IMR-90 (cell line): ENCODE results near the gene NKG7. TPM values are rescaled to one million over a fixed set of nuclear protein-coding genes. Genes with fewer than 3 reads are reported as not detected.

ENCODE experiments used
- ATAC-seq: fragments of 200-7000 bp; cut with Tn5 transposase; 2 replicates; pipeline ENCODE4 v1.9.1; 2020; ENCODE audit warnings: low read depth, mild to moderate bottlenecking, moderate library complexity
- BruUV-seq: library from RNA; stranded (reverse); fragments of 400-500 nt; replicated peaks from 2 replicates; lab custom pipeline; 2021; lab: Mats Ljungman, UMichigan
- CTCF ChIA-PET: fragments of 300-600 bp; formaldehyde crosslinking; extraction: SDS; loops from one replicate; lab custom pipeline; 2021; ENCODE audit warnings: antibody characterized with exemption; lab: Yijun Ruan, JAX
- POLR2A ChIA-PET: fragments of 300-600 bp; sonication (Branson Sonifier 250); formaldehyde crosslinking; loops from one replicate; lab custom pipeline; 2022; ENCODE audit warnings: antibody characterized with exemption; ENCODE audit not compliant: unreplicated experiment; lab: Charles Lee
- DNase-seq: peaks from one replicate; pipeline ENCODE4 v3.0.0; 2013
- H2AFZ ChIP-seq: replicated peaks from 2 replicates; pipeline ENCODE3; 2013; ENCODE audit warnings: low read length, mild to moderate bottlenecking; ENCODE audit not compliant: poor library complexity
- H2AK5ac ChIP-seq: 2 replicates; pipeline ENCODE4 v1.6.1; 2013; ENCODE audit warnings: low read depth, low read length, inconsistent platforms
- H2AK9ac ChIP-seq: replicated peaks from 2 replicates; pipeline ENCODE3; 2013; ENCODE audit warnings: mild to moderate bottlenecking, low read depth, low read length, moderate library complexity; ENCODE audit not compliant: poor library complexity
- H2BK120ac ChIP-seq: 2 replicates; pipeline ENCODE4 v1.6.1; 2013; ENCODE audit warnings: low read depth, low read length, inconsistent platforms
- H2BK15ac ChIP-seq: 3 replicates; pipeline ENCODE4 v1.6.1; 2013; ENCODE audit warnings: low read depth, low read length, inconsistent platforms
- H2BK20ac ChIP-seq: 2 replicates; pipeline ENCODE4 v1.6.1; 2013; ENCODE audit warnings: low read depth, mild to moderate bottlenecking, inconsistent platforms, low read length, moderate library complexity
- H2BK5ac ChIP-seq: 2 replicates; pipeline ENCODE4 v1.6.1; 2013; ENCODE audit warnings: mild to moderate bottlenecking, low read depth, low read length, inconsistent platforms; ENCODE audit not compliant: poor library complexity, severe bottlenecking
- H3K14ac ChIP-seq: replicated peaks from 2 replicates; pipeline ENCODE4 v1.6.1; 2013; ENCODE audit warnings: low read depth, low read length, inconsistent platforms
- H3K18ac ChIP-seq: 2 replicates; pipeline ENCODE4 v1.6.1; 2013; ENCODE audit warnings: low read depth, low read length, control low read depth
- H3K23ac ChIP-seq: 2 replicates; pipeline ENCODE4 v1.6.1; 2013; ENCODE audit warnings: low read depth, low read length, inconsistent platforms
- H3K27ac ChIP-seq: 2 replicates; pipeline ENCODE4 v1.5.1; 2013; ENCODE audit warnings: mild to moderate bottlenecking, control low read depth, low read length; ENCODE audit not compliant: insufficient read depth
- H3K27me3 ChIP-seq: 2 replicates; pipeline ENCODE4 v1.6.1; 2013; ENCODE audit warnings: low read length; ENCODE audit not compliant: control insufficient read depth, insufficient read depth
- H3K36me3 ChIP-seq: 2 replicates; pipeline ENCODE4 v1.6.1; 2013; ENCODE audit warnings: low read length, mixed read lengths; ENCODE audit not compliant: control insufficient read depth, insufficient read depth
- H3K4ac ChIP-seq: 2 replicates; pipeline ENCODE4 v1.6.1; 2013; ENCODE audit warnings: low read depth, low read length, inconsistent platforms
- H3K4me1 ChIP-seq: 2 replicates; pipeline ENCODE4 v1.6.1; 2013; ENCODE audit warnings: low read length, mixed read lengths; ENCODE audit not compliant: control insufficient read depth, insufficient read depth
- H3K4me2 ChIP-seq: 2 replicates; pipeline ENCODE4 v1.6.1; 2013; ENCODE audit warnings: low read depth, mild to moderate bottlenecking, control low read depth, low read length, moderate library complexity
- H3K4me3 ChIP-seq: 2 replicates; pipeline ENCODE4 v1.5.1; 2013; ENCODE audit warnings: low read depth, mild to moderate bottlenecking, control low read depth, low read length, moderate library complexity; ENCODE audit not compliant: insufficient read depth
- H3K56ac ChIP-seq: 2 replicates; pipeline ENCODE4 v1.6.1; 2013; ENCODE audit warnings: low read length, inconsistent platforms; ENCODE audit not compliant: insufficient read depth; ENCODE audit errors: extremely low read depth
- H3K79me1 ChIP-seq, 2 experiments: 2 replicates each; pipeline ENCODE4 v1.6.1; 2013; ENCODE audit warnings: low read length in 2 of 2, inconsistent platforms in 1 of 2, low read depth in 1 of 2
- H3K9ac ChIP-seq: 2 replicates; pipeline ENCODE4 v1.6.1; 2013; ENCODE audit warnings: low read depth, low read length, control low read depth
- H3K9me1 ChIP-seq: 2 replicates; pipeline ENCODE4 v1.6.1; 2013; ENCODE audit warnings: low read length, inconsistent platforms; ENCODE audit not compliant: insufficient read depth
- H3K9me3 ChIP-seq: 2 replicates; pipeline ENCODE4 v1.6.1; 2013; ENCODE audit warnings: low read length; ENCODE audit not compliant: control insufficient read depth, insufficient read depth
- H4K20me1 ChIP-seq: 2 replicates; pipeline ENCODE4 v1.6.1; 2013; ENCODE audit warnings: low read length, inconsistent platforms; ENCODE audit not compliant: insufficient read depth
- H4K5ac ChIP-seq: 2 replicates; pipeline ENCODE4 v1.6.1; 2013; ENCODE audit warnings: mild to moderate bottlenecking, low read depth, low read length, control low read depth
- H4K8ac ChIP-seq, 2 experiments: 2 replicates each; pipeline ENCODE4 v1.6.1; 2013; ENCODE audit warnings: low read depth in 2 of 2, low read length in 2 of 2, control low read depth in 1 of 2, inconsistent platforms in 1 of 2
- H4K91ac ChIP-seq: 2 replicates; pipeline ENCODE4 v1.6.1; 2013; ENCODE audit warnings: low read depth, low read length, inconsistent platforms; ENCODE audit not compliant: insufficient read depth
- BHLHE40 ChIP-seq: fragments of 150-350 bp; IDR thresholded peaks from 2 replicates; pipeline ENCODE4 v1.6.1; 2016; ENCODE audit warnings: mild to moderate bottlenecking, low read depth, low read length
- CEBPB ChIP-seq: IDR thresholded peaks from 2 replicates; pipeline ENCODE4 v1.6.1; 2012; ENCODE audit warnings: low read depth, low read length, improper control_type of control experiment
- CHD1 ChIP-seq: IDR thresholded peaks from 2 replicates; pipeline ENCODE4 v1.6.1; 2012; ENCODE audit warnings: low read depth, low read length, improper control_type of control experiment
- FOS ChIP-seq: fragments of 150-350 bp; IDR thresholded peaks from 2 replicates; pipeline ENCODE4 v1.6.1; 2016; ENCODE audit warnings: low read depth, low read length
- MAZ ChIP-seq: IDR thresholded peaks from 2 replicates; pipeline ENCODE4 v1.6.1; 2012; ENCODE audit warnings: low read depth, mild to moderate bottlenecking, low read length, improper control_type of control experiment, moderate library complexity, borderline replicate concordance
- MXI1 ChIP-seq: IDR thresholded peaks from 2 replicates; pipeline ENCODE4 v1.6.1; 2012; ENCODE audit warnings: low read depth, mild to moderate bottlenecking, low read length, moderate library complexity, borderline replicate concordance
- NFE2L2 ChIP-seq: fragments of 150-350 bp; IDR thresholded peaks from 2 replicates; pipeline ENCODE4 v1.6.1; 2016; ENCODE audit warnings: low read depth, mild to moderate bottlenecking, low read length
- POLR2A ChIP-seq: IDR thresholded peaks from 2 replicates; pipeline ENCODE4 v1.6.1; 2012; ENCODE audit warnings: mild to moderate bottlenecking, low read depth, low read length
- RAD21 ChIP-seq: IDR thresholded peaks from 2 replicates; pipeline ENCODE4 v1.6.1; 2012; ENCODE audit warnings: low read length, improper control_type of control experiment
- RCOR1 ChIP-seq: IDR thresholded peaks from 2 replicates; pipeline ENCODE4 v1.6.1; 2012; ENCODE audit warnings: mild to moderate bottlenecking, low read length, improper control_type of control experiment; ENCODE audit not compliant: insufficient replicate concordance
- RFX5 ChIP-seq: IDR thresholded peaks from 2 replicates; pipeline ENCODE4 v1.8.0; 2012; ENCODE audit warnings: low read depth, mild to moderate bottlenecking, low read length, moderate library complexity
- SMC3 ChIP-seq: fragments of 150-350 bp; IDR thresholded peaks from 2 replicates; pipeline ENCODE4 v1.6.1; 2016; ENCODE audit warnings: low read depth, mild to moderate bottlenecking, antibody characterized with exemption, low read length, moderate library complexity
- WGBS, 2 experiments: methylation state at CpG; one replicate each; pipeline versions ENCODE4 v1.1.5 to v1.1.7; 2013; ENCODE audit warnings: missing lambda C conversion rate in 2 of 2; ENCODE audit not compliant: insufficient read length in 1 of 2; ENCODE audit errors: extremely low coverage in 2 of 2; 5-methylcytosine and 5-hydroxymethylcytosine counted together
- dilution Hi-C: fragments of 300-500 bp; cut with HindIII; formaldehyde crosslinking; loops from one replicate; pipeline ENCODE4 v1.14.3; 2018; ENCODE audit warnings: low sequenced_read_pairs; ENCODE audit not compliant: unreplicated experiment
- in situ Hi-C: fragments of 300-500 bp; cut with MboI; formaldehyde crosslinking; loops from 3 replicates; pipeline ENCODE4 v1.14.3; 2019; ENCODE audit warnings: low sequenced_read_pairs, inconsistent platforms, mixed read lengths
- intact Hi-C: fragments of 100-400 bp; cut with micrococcal nuclease; formaldehyde crosslinking; loops from 2 replicates; pipeline ENCODE4 v1.10.0; 2022
- polyA plus RNA-seq, 3 experiments: library from polyadenylated mRNA; depleted of rRNA; stranded (reverse); fragments of >200 nt; gene quantifications; 2 replicates each; pipeline ENCODE4 v1.2.3, GENCODE V29; 2012; ENCODE audit warnings: low replicate concordance in 1 of 3
- total RNA-seq: library from RNA; depleted of rRNA; stranded (reverse); fragments of >200 nt; gene quantifications from 2 replicates; pipeline ENCODE4 v1.2.3, GENCODE V29; 2012
- TF ChIP-seq, protein P1 (sequence below): fragments of 150-350 bp; IDR thresholded peaks from 2 replicates; pipeline ENCODE4 v1.6.1; 2017; ENCODE audit warnings: mild to moderate bottlenecking, antibody characterized with exemption, low read length, low read depth

NKG7 gene
- total and polyA plus RNA-seq, 2 of the 4 experiments (the other 2 are of a cell fraction) = not detected

- no TSS peak for BruUV-seq
- no peak overlapping the region for H3K4ac ChIP-seq
- no peaks in the 10 kb centered on the region for H3K9me3 ChIP-seq
- H2AFZ ChIP-seq = no peak overlapping the region
- WGBS, 2 experiments = no CpG with 5 or more reads among the region's 4 CpGs
- no peak for DNase-seq
- no peak overlapping the region for H2AK9ac ChIP-seq
- ATAC-seq = no peak
- no peak overlapping the region for H3K4me2 ChIP-seq
- H3K4me1 ChIP-seq = no peaks in the 10 kb centered on the region
- no peak for TF ChIP-seq CHD1
- TF ChIP-seq POLR2A = no peak
- no peak for TF ChIP-seq RFX5
- TF ChIP-seq MAZ = no peak
- no peak for TF ChIP-seq SMC3
- no peak for TF ChIP-seq RCOR1
- no peak for TF ChIP-seq FOS
- TF ChIP-seq NFE2L2 = no peak
- TF ChIP-seq CEBPB = no peak
- TF ChIP-seq RAD21 = no peak
- no peak for TF ChIP-seq MXI1
- TF ChIP-seq, protein P1, sequence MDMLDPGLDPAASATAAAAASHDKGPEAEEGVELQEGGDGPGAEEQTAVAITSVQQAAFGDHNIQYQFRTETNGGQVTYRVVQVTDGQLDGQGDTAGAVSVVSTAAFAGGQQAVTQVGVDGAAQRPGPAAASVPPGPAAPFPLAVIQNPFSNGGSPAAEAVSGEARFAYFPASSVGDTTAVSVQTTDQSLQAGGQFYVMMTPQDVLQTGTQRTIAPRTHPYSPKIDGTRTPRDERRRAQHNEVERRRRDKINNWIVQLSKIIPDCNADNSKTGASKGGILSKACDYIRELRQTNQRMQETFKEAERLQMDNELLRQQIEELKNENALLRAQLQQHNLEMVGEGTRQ = no peak
- no peak for TF ChIP-seq BHLHE40
- no peak overlapping the region for H4K91ac ChIP-seq
- intact Hi-C loops = no loop called here
- no peaks in the 10 kb centered on the region for H3K36me3 ChIP-seq
- peaks cover 4% of the 10 kb centered on the region; the same call in 1 of the 2 replicates for H3K27me3 ChIP-seq
- H3K18ac ChIP-seq = no peak overlapping the region
- H2AK5ac ChIP-seq = no peak overlapping the region
- dilution Hi-C loops = no loop called here
- no peak overlapping the region for H3K56ac ChIP-seq
- no peaks in the 10 kb centered on the region for H4K20me1 ChIP-seq
- H2BK15ac ChIP-seq = no peak overlapping the region
- H3K23ac ChIP-seq = no peak overlapping the region
- H3K9me1 ChIP-seq = no peaks in the 10 kb centered on the region
- ChIA-PET CTCF (no interaction called here), POLR2A (no interaction called here)
- in situ Hi-C loops = no loop called here
- no peak overlapping the region for H4K8ac ChIP-seq
- H2BK20ac ChIP-seq = no peak overlapping the region
- no peak overlapping the region for H3K4me3 ChIP-seq
- no peak overlapping the region for H2BK120ac ChIP-seq
- H4K5ac ChIP-seq = no peak overlapping the region
- H2BK5ac ChIP-seq = no peak overlapping the region
- no peak overlapping the region for H3K14ac ChIP-seq
- no peak overlapping the region for H3K27ac ChIP-seq
- H3K9ac ChIP-seq = no peak overlapping the region
- no peaks in the 10 kb centered on the region for H3K79me1 ChIP-seq
Measured at GRCh38 chr19:51330366-51330765, 42.1 kb downstream of the NKG7 start.
